DND-41 (cell line): ENCODE results near the gene POLE4.

ENCODE experiments used
- CTCF ChIP-seq: IDR thresholded peaks from 2 replicates; pipeline ENCODE4 v1.5.1; 2012; ENCODE audit warnings: borderline replicate concordance, low read length, moderate library complexity, mild to moderate bottlenecking; ENCODE audit not compliant: poor library complexity, severe bottlenecking; ENCODE audit errors: extremely low read depth
- EZH2 ChIP-seq: IDR thresholded peaks from 3 replicates; pipeline ENCODE4 v1.6.1; 2012; ENCODE audit warnings: borderline replicate concordance, low read depth, mild to moderate bottlenecking, moderate library complexity, low read length, inconsistent platforms; ENCODE audit not compliant: severe bottlenecking

- peak; percentile 14 for TF ChIP-seq CTCF
- no peak for TF ChIP-seq EZH2
Measured at GRCh38 chr2:74982577-74982976, 24.1 kb downstream of the POLE4 start.
